Effector memory CD4-positive, alpha-beta T cell (primary cell): ENCODE results near the gene GIPC3.

Source experiments
- DNase-seq, 3 donors: peaks; one replicate each; pipeline ENCODE4 v3.0.0-alpha.2; 2020
- H3K27ac ChIP-seq: 2 replicates; pipeline ENCODE4 v1.7.0; 2013; ENCODE audit warnings: mild to moderate bottlenecking, low read length, moderate library complexity; ENCODE audit not compliant: insufficient read depth, poor library complexity, severe bottlenecking
- H3K27me3 ChIP-seq: replicated peaks from 2 replicates; pipeline ENCODE4 v1.7.0; 2013; ENCODE audit warnings: mild to moderate bottlenecking, low read length; ENCODE audit not compliant: insufficient read depth, control insufficient read depth, poor library complexity, severe bottlenecking
- H3K36me3 ChIP-seq: 2 replicates; pipeline ENCODE4 v1.7.0; 2013; ENCODE audit warnings: mild to moderate bottlenecking, low read length, moderate library complexity; ENCODE audit not compliant: control insufficient read depth, insufficient read depth
- H3K4me1 ChIP-seq: 2 replicates; pipeline ENCODE4 v1.7.0; 2013; ENCODE audit warnings: low read length, mild to moderate bottlenecking; ENCODE audit not compliant: control insufficient read depth, insufficient read depth, poor library complexity, severe bottlenecking
- H3K4me3 ChIP-seq: 2 replicates; pipeline ENCODE4 v1.7.0; 2013; ENCODE audit warnings: low read length, low read depth, mild to moderate bottlenecking; ENCODE audit not compliant: insufficient read depth, poor library complexity, severe bottlenecking
- H3K9me3 ChIP-seq: 2 replicates; pipeline ENCODE4 v1.7.0; 2013; ENCODE audit warnings: mild to moderate bottlenecking, low read length, moderate library complexity; ENCODE audit not compliant: control insufficient read depth

GIPC3 gene

DNA sequence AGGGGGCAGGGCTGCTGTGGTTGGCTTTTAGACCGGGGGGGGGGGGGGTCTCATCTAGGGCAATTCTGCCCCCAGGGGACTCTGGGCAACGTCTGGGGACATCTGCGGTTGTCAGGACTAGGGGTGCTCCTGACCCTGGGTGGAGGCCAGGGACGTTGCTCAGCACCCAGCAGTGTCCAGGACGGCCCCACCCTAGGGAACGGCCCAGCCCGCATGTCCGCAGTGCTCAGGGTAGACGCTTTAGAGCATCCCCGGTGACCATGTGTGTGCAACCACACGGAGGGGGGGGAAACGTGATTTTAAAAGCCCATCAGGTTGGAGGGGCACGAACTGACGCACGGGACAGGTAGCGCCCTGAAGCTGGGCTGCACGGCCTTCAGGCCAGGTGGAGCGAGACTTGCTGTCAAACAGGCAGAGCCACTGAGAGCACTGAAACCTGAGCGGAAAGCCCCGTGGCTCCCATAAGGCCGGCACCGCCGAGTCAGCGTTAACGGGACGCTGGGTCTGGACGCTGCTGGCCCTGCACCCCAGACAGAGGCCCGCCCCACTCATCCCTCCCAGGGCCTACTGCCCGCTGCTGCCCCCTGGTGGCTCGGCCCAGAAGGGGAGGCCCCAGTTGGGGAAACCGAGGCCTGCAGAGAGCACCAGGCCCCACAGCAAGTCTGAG lies 33.0 kb downstream of the GIPC3 start:
- no peak overlapping the region for H3K27ac ChIP-seq
- peak in 2 of 3 donors; percentile 19 to 20 for DNase-seq
- no peaks in the 10 kb centered on the region for H3K4me1 ChIP-seq
- H3K27me3 ChIP-seq: no peaks in the 10 kb centered on the region
- H3K9me3 ChIP-seq: no peaks in the 10 kb centered on the region
- peaks cover 49% of the 10 kb centered on the region for H3K36me3 ChIP-seq
- no peak overlapping the region for H3K4me3 ChIP-seq

- H3K27ac ChIP-seq: no peak overlapping the region
- no peak overlapping the region for H3K4me3 ChIP-seq
- no peak for DNase-seq
- H3K27me3 ChIP-seq: no peaks in the 10 kb centered on the region
- peaks cover 49% of the 10 kb centered on the region for H3K36me3 ChIP-seq
- H3K9me3 ChIP-seq: no peaks in the 10 kb centered on the region
- no peaks in the 10 kb centered on the region for H3K4me1 ChIP-seq
Measured at GRCh38 chr19:3618811-3619630, 33.7 kb downstream of the GIPC3 start.

DNA sequence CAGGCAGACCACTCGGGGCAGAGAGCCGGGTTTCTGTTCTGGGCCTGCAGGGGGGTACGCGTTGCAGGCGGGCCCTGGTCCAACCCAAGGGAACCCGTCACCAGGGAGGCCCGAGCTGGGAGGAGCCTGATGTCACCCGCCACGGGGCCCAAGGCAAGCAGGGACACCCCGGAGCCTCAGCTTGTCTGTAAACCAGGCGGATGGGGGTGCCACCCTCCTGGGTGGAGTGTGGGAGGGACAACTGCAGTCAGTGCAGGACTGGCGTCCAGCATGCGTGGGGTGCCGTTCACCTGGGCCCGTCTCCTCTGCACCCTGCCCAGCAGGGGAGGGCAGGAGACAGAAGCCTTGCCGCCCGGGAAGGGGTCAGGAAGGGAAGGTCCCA lies 34.3 kb downstream of the GIPC3 start:
- H3K27me3 ChIP-seq: no peaks in the 10 kb centered on the region
- H3K4me3 ChIP-seq: no peak overlapping the region
- no peak for DNase-seq
- peaks cover 2% of the 10 kb centered on the region for H3K4me1 ChIP-seq
- H3K27ac ChIP-seq: no peak overlapping the region
- H3K36me3 ChIP-seq: peaks cover 49% of the 10 kb centered on the region
- H3K9me3 ChIP-seq: no peaks in the 10 kb centered on the region

DNA sequence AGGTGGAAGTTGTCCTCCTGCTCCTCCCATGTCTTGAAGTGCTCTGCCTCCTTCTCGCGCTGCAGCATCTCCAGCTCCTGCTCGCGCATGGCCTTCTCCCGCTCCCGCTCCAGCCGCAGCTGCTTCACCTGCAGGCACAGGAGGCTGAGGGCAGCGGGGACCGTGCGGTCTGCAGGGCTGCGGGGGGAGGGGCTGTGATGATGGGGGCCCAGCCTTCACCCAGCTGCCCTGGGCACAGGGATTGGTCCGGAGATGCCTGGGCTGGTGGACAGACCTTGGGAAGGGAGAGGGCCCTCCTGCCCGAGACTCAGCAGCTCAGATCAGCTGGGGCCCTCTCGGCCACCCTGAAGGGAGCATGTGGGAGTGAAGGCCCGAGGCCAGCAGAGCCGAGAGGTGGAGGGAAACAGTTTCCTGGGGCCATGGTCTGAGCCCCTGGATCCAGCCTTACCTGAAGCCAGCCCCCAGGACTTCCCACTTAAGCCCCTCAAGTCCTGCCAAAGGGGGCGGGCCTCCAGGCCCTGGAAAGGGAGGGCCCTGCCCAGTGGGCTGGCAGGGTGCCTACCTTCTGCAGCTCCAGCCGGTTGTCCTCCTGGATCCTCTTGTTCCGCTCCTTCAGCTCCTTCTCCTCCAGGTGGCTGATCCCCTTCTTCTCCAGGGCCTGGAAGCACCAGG lies 35.0 kb downstream of the GIPC3 start:
- Histone ChIP-seq H3K27ac (no peak overlapping the region), H3K9me3 (no peaks in the 10 kb centered on the region), H3K4me3 (no peak overlapping the region), H3K36me3 (peaks cover 49% of the 10 kb centered on the region), H3K27me3 (no peaks in the 10 kb centered on the region), H3K4me1 (peaks cover 5% of the 10 kb centered on the region)
- DNase-seq: no peak

- Histone ChIP-seq H3K4me3 (no peak overlapping the region), H3K36me3 (peaks cover 49% of the 10 kb centered on the region), H3K27ac (no peak overlapping the region), H3K27me3 (no peaks in the 10 kb centered on the region), H3K9me3 (no peaks in the 10 kb centered on the region), H3K4me1 (peaks cover 12% of the 10 kb centered on the region)
- no peak for DNase-seq
Measured at GRCh38 chr19:3620817-3621547, 35.7 kb downstream of the GIPC3 start.

- DNase-seq: no peak
- Histone ChIP-seq H3K27me3 (no peaks in the 10 kb centered on the region), H3K4me1 (peaks cover 15% of the 10 kb centered on the region), H3K36me3 (peaks cover 49% of the 10 kb centered on the region), H3K9me3 (no peaks in the 10 kb centered on the region), H3K4me3 (no peak overlapping the region), H3K27ac (no peak overlapping the region)
Measured at GRCh38 chr19:3621689-3622088, 36.4 kb downstream of the GIPC3 start.

- Histone ChIP-seq H3K27me3 (no peaks in the 10 kb centered on the region), H3K4me1 (peaks cover 15% of the 10 kb centered on the region), H3K4me3 (no peak overlapping the region), H3K9me3 (no peaks in the 10 kb centered on the region), H3K36me3 (peaks cover 46% of the 10 kb centered on the region), H3K27ac (no peak overlapping the region)
- no peak for DNase-seq
Measured at GRCh38 chr19:3622224-3622623, 36.9 kb downstream of the GIPC3 start.

DNA sequence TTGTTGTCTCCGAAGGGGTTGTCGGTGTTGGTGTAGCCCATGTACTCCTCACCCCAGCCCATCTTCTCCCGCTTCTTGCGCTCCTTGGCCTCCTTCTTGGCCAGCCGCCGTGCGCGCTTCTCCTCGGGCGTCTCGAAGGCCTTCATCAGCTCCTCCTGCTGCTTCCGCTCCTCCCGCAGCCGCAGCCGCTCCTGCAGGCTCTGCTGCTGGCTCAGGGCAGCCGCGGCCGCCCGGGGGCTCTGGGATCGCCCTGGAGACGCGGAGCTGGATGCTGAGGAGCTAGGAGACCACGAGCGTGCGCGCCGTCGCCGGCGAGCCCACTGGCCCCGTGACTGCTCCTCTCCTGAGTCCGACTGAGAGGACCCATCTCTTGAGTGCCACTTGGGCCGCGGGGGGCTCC lies 38.4 kb downstream of the GIPC3 start:
- no peak for DNase-seq
- Histone ChIP-seq H3K27ac (no peak overlapping the region), H3K4me1 (peaks cover 15% of the 10 kb centered on the region), H3K27me3 (no peaks in the 10 kb centered on the region), H3K9me3 (no peaks in the 10 kb centered on the region), H3K36me3 (peaks cover 39% of the 10 kb centered on the region), H3K4me3 (no peak overlapping the region)

- Histone ChIP-seq H3K9me3 (no peaks in the 10 kb centered on the region), H3K27ac (peak overlapping the region; percentile 90), H3K36me3 (peaks cover 19% of the 10 kb centered on the region), H3K4me1 (peaks cover 15% of the 10 kb centered on the region), H3K27me3 (no peaks in the 10 kb centered on the region), H3K4me3 (peak overlapping the region; percentile 84)
- no peak for DNase-seq
Measured at GRCh38 chr19:3625996-3626472, 40.8 kb downstream of the GIPC3 start.
